ENCODE results near the gene SATB2. TPM values are rescaled to one million over a fixed set of nuclear protein-coding genes. Genes with fewer than 3 reads are reported as not detected.

The SATB2 gene
- total RNA-seq, 1 donor from 2014 or later: 10.1 TPM

GRCh38 chr2:199468561-199469513 is 11.1 kb upstream of the SATB2 start:
- Mint-ChIP-seq H3K4me3 (peak overlapping the region; percentile 56), H3K27me3 (ENCODE audit: low read depth) (peaks cover 97% of the 10 kb centered on the region), H3K9me3 (no peaks in the 10 kb centered on the region), H3K4me1 (peaks cover 16% of the 10 kb centered on the region), H3K27ac (ENCODE audit: unreplicated experiment) (no peak overlapping the region), H3K36me3 (ENCODE audit: low read depth) (no peaks in the 10 kb centered on the region)
- no peak for DNase-seq (ENCODE audit: low read depth, low spot score)
- TF ChIP-seq, protein P1, sequence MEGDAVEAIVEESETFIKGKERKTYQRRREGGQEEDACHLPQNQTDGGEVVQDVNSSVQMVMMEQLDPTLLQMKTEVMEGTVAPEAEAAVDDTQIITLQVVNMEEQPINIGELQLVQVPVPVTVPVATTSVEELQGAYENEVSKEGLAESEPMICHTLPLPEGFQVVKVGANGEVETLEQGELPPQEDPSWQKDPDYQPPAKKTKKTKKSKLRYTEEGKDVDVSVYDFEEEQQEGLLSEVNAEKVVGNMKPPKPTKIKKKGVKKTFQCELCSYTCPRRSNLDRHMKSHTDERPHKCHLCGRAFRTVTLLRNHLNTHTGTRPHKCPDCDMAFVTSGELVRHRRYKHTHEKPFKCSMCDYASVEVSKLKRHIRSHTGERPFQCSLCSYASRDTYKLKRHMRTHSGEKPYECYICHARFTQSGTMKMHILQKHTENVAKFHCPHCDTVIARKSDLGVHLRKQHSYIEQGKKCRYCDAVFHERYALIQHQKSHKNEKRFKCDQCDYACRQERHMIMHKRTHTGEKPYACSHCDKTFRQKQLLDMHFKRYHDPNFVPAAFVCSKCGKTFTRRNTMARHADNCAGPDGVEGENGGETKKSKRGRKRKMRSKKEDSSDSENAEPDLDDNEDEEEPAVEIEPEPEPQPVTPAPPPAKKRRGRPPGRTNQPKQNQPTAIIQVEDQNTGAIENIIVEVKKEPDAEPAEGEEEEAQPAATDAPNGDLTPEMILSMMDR (conservative IDR thresholded peaks at IDR 0.05): no peak

GRCh38 chr2:199467066-199467822 is 9.5 kb upstream of the SATB2 start:
- peaks cover 16% of the 10 kb centered on the region for H3K4me1 Mint-ChIP-seq
- H3K9me3 Mint-ChIP-seq: no peaks in the 10 kb centered on the region
- no peak overlapping the region for H3K27ac Mint-ChIP-seq (ENCODE audit: unreplicated experiment)
- no peaks in the 10 kb centered on the region for H3K36me3 Mint-ChIP-seq (ENCODE audit: low read depth)
- H3K4me3 Mint-ChIP-seq: peak overlapping the region; percentile 21
- no peak for DNase-seq (ENCODE audit: low read depth, low spot score)
- H3K27me3 Mint-ChIP-seq (ENCODE audit: low read depth): peaks cover 97% of the 10 kb centered on the region
- TF ChIP-seq, protein P1 (conservative IDR thresholded peaks at IDR 0.05): no peak

DNA sequence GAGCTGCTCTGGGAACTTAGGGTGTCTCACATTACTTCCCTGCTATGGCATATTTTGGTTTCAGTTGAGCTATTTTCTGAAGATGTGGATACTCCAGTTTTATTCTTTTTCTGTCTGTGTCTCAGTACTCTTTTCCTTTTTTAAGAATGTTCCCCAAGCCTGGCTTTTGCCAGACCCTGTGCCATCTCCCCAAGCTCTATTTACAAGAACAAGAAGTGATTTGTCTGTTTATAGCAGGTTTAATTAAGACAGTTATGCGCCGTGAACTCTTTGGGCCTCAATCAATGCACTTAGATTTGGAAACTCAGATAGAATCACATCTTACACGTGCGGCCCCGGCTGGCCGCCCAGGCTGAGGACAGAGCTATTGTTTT is 8.9 kb upstream of the SATB2 start:
- Mint-ChIP-seq H3K4me1 (peaks cover 16% of the 10 kb centered on the region), H3K36me3 (ENCODE audit: low read depth) (no peaks in the 10 kb centered on the region), H3K27ac (ENCODE audit: unreplicated experiment) (no peak overlapping the region), H3K27me3 (ENCODE audit: low read depth) (peaks cover 97% of the 10 kb centered on the region), H3K9me3 (no peaks in the 10 kb centered on the region), H3K4me3 (no peak overlapping the region)
- TF ChIP-seq, protein P1 (conservative IDR thresholded peaks at IDR 0.05): no peak
- DNase-seq (ENCODE audit: low read depth, low spot score): no peak

GRCh38 chr2:199465988-199466691 is 8.4 kb upstream of the SATB2 start:
- Mint-ChIP-seq H3K36me3 (ENCODE audit: low read depth) (no peaks in the 10 kb centered on the region), H3K9me3 (no peaks in the 10 kb centered on the region), H3K4me1 (peaks cover 16% of the 10 kb centered on the region), H3K4me3 (peak overlapping the region; percentile 20), H3K27ac (ENCODE audit: unreplicated experiment) (no peak overlapping the region), H3K27me3 (ENCODE audit: low read depth) (peaks cover 97% of the 10 kb centered on the region)
- TF ChIP-seq, protein P1 (conservative IDR thresholded peaks at IDR 0.05): no peak
- DNase-seq (ENCODE audit: low read depth, low spot score): no peak

DNA sequence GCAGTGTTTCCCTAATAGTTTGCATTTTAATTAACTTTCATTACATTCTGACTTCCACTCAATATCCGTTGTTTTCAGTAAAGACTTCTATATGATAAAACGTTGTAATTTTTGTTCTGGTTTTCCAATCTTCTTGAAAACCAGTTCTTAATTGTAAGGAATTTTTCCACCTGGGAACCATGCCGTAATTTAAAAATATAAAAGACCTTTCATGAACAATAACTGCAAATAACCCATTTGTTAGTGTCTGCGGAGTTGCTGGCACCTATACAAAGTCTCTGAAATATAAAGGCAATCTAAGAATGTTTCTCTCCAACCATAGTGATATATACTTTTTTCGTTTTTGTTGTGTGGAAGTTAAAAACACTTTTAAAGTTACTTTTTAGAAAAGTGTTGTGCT is 7.7 kb upstream of the SATB2 start:
- TF ChIP-seq, protein P1 (conservative IDR thresholded peaks at IDR 0.05): no peak
- Mint-ChIP-seq H3K4me1 (peaks cover 12% of the 10 kb centered on the region), H3K27me3 (ENCODE audit: low read depth) (peaks cover 97% of the 10 kb centered on the region), H3K36me3 (ENCODE audit: low read depth) (no peaks in the 10 kb centered on the region), H3K9me3 (no peaks in the 10 kb centered on the region), H3K27ac (ENCODE audit: unreplicated experiment) (no peak overlapping the region), H3K4me3 (peak overlapping the region; percentile 1)
- DNase-seq (ENCODE audit: low read depth, low spot score): no peak
